SK-N-SH (cell line): ENCODE measurements around the gene VPS36. TPM values are rescaled to one million over a fixed set of nuclear protein-coding genes. Genes with fewer than 3 reads are reported as not detected.

ENCODE experiments used
- CTCF ChIA-PET: fragments of 300-600, 350-600 bp; formaldehyde crosslinking; extraction: SDS; loops from one replicate; lab custom pipeline; 2021; lab: Yijun Ruan, JAX
- POLR2A ChIA-PET: fragments of 350-600 bp; sonication (Branson Sonifier 250); formaldehyde crosslinking; extraction: SDS; loops from one replicate; lab custom pipeline; 2020; ENCODE audit warnings: antibody characterized with exemption, inconsistent platforms; lab: Yijun Ruan, JAX
- DNase-seq: peaks from one replicate; pipeline ENCODE4 v3.0.0; 2012
- H2AFZ ChIP-seq: fragments of 200-600 bp; sonication (generic); 2 replicates; pipeline ENCODE4 v1.8.1; 2016; ENCODE audit warnings: antibody characterized with exemption, mild to moderate bottlenecking, low read depth
- H3F3A ChIP-seq: fragments of 200-600 bp; sonication (generic); replicated peaks from 2 replicates; pipeline ENCODE3; 2016; ENCODE audit warnings: antibody characterized with exemption, mild to moderate bottlenecking; ENCODE audit not compliant: insufficient read depth
- H3K27ac ChIP-seq, 2 experiments: fragments of 200-500 bp in 1 of 2; fragments of 200-600 bp in 1 of 2; sonication (Bioruptor generic) in 1 of 2; sonication (generic), shearing (Covaris generic) in 1 of 2; 2 replicates each; pipeline versions ENCODE4 v1.5.1 to v1.6.1; 2014 to 2016; ENCODE audit warnings: low read depth in 2 of 2, inconsistent platforms in 1 of 2, low read length in 1 of 2, mild to moderate bottlenecking in 1 of 2, mixed read lengths in 1 of 2
- H3K27me3 ChIP-seq: fragments of 200-600 bp; sonication (generic), shearing (Covaris generic); 2 replicates; pipeline ENCODE4 v1.6.1; 2016; ENCODE audit warnings: mixed run types; ENCODE audit not compliant: insufficient read depth
- H3K36me3 ChIP-seq, 2 experiments: fragments of 200-500 bp in 1 of 2; fragments of 200-600 bp in 1 of 2; sonication (Bioruptor generic) in 1 of 2; sonication (generic) in 1 of 2; replicated peaks in 1 of 2; 2 replicates each; pipeline versions ENCODE3 to v1.5.1; 2014 to 2016; ENCODE audit warnings: low read length in 1 of 2, mild to moderate bottlenecking in 1 of 2; ENCODE audit not compliant: insufficient read depth in 2 of 2, control insufficient read depth in 1 of 2
- H3K4me1 ChIP-seq, 2 experiments: fragments of 200-500 bp in 1 of 2; fragments of 200-600 bp in 1 of 2; sonication (Bioruptor generic) in 1 of 2; sonication (generic), shearing (Covaris generic) in 1 of 2; 2 replicates each; pipeline versions ENCODE4 v1.5.1 to v1.6.1; 2014 to 2016; ENCODE audit warnings: low read depth in 1 of 2, low read length in 1 of 2, mixed run types in 1 of 2; ENCODE audit not compliant: insufficient read depth in 2 of 2, control insufficient read depth in 1 of 2
- H3K4me2 ChIP-seq: fragments of 200-600 bp; sonication (generic), shearing (Covaris generic); 2 replicates; pipeline ENCODE4 v1.6.1; 2017; ENCODE audit warnings: mixed run types
- H3K4me3 ChIP-seq, 2 experiments: fragments of 200-500 bp in 1 of 2; fragments of 200-600 bp in 1 of 2; sonication (Bioruptor generic) in 1 of 2; sonication (generic), shearing (Covaris generic) in 1 of 2; 2 replicates each; pipeline versions ENCODE4 v1.5.1 to v1.8.1; 2014 to 2016; ENCODE audit warnings: low read depth in 2 of 2, inconsistent platforms in 1 of 2, low read length in 1 of 2, mild to moderate bottlenecking in 1 of 2, mixed read lengths in 1 of 2, moderate library complexity in 1 of 2
- H3K79me2 ChIP-seq: fragments of 200-600 bp; sonication (generic); 2 replicates; pipeline ENCODE4 v1.8.1; 2017; ENCODE audit warnings: mild to moderate bottlenecking; ENCODE audit not compliant: insufficient read depth
- H3K9ac ChIP-seq: fragments of 200-600 bp; sonication (generic); 2 replicates; pipeline ENCODE4 v1.6.1; 2017; ENCODE audit warnings: mixed run types
- H3K9me2 ChIP-seq: fragments of 200-600 bp; sonication (generic); 2 replicates; pipeline ENCODE4 v1.6.1; 2017; ENCODE audit warnings: mixed run types
- H3K9me3 ChIP-seq: fragments of 200-600 bp; sonication (generic); 2 replicates; pipeline ENCODE4 v1.6.1; 2017; ENCODE audit warnings: mixed run types, mild to moderate bottlenecking, moderate library complexity
- H4K20me1 ChIP-seq: fragments of 200-600 bp; sonication (generic); 2 replicates; pipeline ENCODE4 v1.6.1; 2017; ENCODE audit warnings: mild to moderate bottlenecking, mixed run types; ENCODE audit not compliant: insufficient read depth
- CTCF ChIP-seq: fragments of 200-600 bp; sonication (generic); IDR thresholded peaks from 2 replicates; pipeline ENCODE4 v1.6.1; 2017; ENCODE audit warnings: antibody characterized with exemption, mild to moderate bottlenecking, moderate library complexity
- EZH2phosphoT487 ChIP-seq: fragments of 200-600 bp; sonication (generic); IDR thresholded peaks from 2 replicates; pipeline ENCODE4 v1.6.1; 2017; ENCODE audit warnings: low read depth, mixed run types, mild to moderate bottlenecking, antibody characterized with exemption, moderate library complexity, borderline replicate concordance
- MEF2A ChIP-seq: IDR thresholded peaks from 2 replicates; pipeline ENCODE4 v1.4.0; 2012; ENCODE audit warnings: low read depth, borderline replicate concordance
- REST ChIP-seq: IDR thresholded peaks from 2 replicates; pipeline ENCODE4 v1.6.1; 2012; ENCODE audit warnings: mild to moderate bottlenecking, low read depth, low read length, moderate library complexity
- RFX5 ChIP-seq: IDR thresholded peaks from 2 replicates; pipeline ENCODE4 v1.6.1; 2012; ENCODE audit warnings: mild to moderate bottlenecking, improper control_type of control experiment, low read length
- RXRA ChIP-seq: IDR thresholded peaks from 2 replicates; pipeline ENCODE4 v1.4.0; 2012; ENCODE audit warnings: low read depth, mild to moderate bottlenecking, borderline replicate concordance
- TAF1 ChIP-seq: IDR thresholded peaks from 2 replicates; pipeline ENCODE4 v1.6.1; 2012; ENCODE audit warnings: low read depth, mild to moderate bottlenecking, low read length, moderate library complexity, borderline replicate concordance
- WGBS: methylation state at CpG from one replicate; pipeline ENCODE4 v1.1.6; 2017; ENCODE audit warnings: low lambda C conversion rate; 5-methylcytosine and 5-hydroxymethylcytosine counted together
- polyA plus RNA-seq, 3 experiments: library from polyadenylated mRNA; depleted of rRNA; stranded (reverse); fragments of >200 nt; gene quantifications; 2 replicates each; pipeline ENCODE4 v1.2.3, GENCODE V29; 2012

The VPS36 gene
- polyA plus RNA-seq, 1 of the 3 experiments (the other 2 are of a cell fraction), result 9.9 TPM

DNA sequence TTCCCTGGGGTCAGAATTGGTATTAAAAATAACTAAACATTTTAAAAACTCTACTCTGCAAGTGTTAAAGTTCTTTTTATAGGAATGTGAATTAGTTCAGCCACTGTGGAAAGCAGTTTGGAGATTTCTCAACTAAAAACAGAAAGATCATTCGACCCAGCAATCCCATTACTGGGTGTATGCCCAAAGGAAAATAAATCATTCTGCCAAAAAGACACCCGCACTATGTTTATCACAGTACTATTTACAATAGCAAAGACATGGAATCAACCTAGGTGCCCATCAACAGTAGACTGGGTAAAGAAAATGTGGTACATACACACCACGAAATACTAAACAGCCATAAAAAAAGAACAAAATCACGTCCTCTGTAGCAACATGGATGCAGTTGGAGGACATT is 43.8 kb downstream of the VPS36 start:
- no peak for DNase-seq
- TF ChIP-seq CTCF, result no peak
- TF ChIP-seq TAF1, result no peak
- TF ChIP-seq REST, result no peak
- TF ChIP-seq MEF2A, result no peak
- no peak for TF ChIP-seq RXRA
- TF ChIP-seq EZH2phosphoT487, result no peak
- TF ChIP-seq, all 33 proteins: peak for 0
- H3K4me2 ChIP-seq, result peak overlapping the region; percentile 82
- H3K79me2 ChIP-seq, result no peaks in the 10 kb centered on the region
- H3K9me2 ChIP-seq, result no peaks in the 10 kb centered on the region
- H3K36me3 ChIP-seq, result peaks cover 3 to 11% of the 10 kb centered on the region in 2 experiments
- WGBS, result 91% methylated on average over 4 of the region's 4 CpGs
- no peaks in the 10 kb centered on the region for H4K20me1 ChIP-seq
- peaks cover 3 to 5% of the 10 kb centered on the region in 2 experiments; a peak in 1 of 4 replicates for H3K4me1 ChIP-seq
- H3F3A ChIP-seq, result no peaks in the 10 kb centered on the region
- POLR2A ChIA-PET, result no interaction called here
- no peaks in the 10 kb centered on the region for H3K9me3 ChIP-seq
- CTCF ChIA-PET, result interaction anchor here (1.2 to 3.1 kb wide), 3 partner anchors 22 to 44 kb away, joined by 4 to 18 read pairs (median 16); partner anchors contain the start of gene VPS36
- no peak overlapping the region for H3K27ac ChIP-seq
- peak overlapping the region; percentile 72; the same call in 1 of the 2 replicates for H2AFZ ChIP-seq
- no peaks in the 10 kb centered on the region for H3K27me3 ChIP-seq
- peak overlapping the region; percentile 76 to 85 for H3K4me3 ChIP-seq
- H3K9ac ChIP-seq, result peak overlapping the region; percentile 66; the same call in 1 of the 2 replicates

DNA sequence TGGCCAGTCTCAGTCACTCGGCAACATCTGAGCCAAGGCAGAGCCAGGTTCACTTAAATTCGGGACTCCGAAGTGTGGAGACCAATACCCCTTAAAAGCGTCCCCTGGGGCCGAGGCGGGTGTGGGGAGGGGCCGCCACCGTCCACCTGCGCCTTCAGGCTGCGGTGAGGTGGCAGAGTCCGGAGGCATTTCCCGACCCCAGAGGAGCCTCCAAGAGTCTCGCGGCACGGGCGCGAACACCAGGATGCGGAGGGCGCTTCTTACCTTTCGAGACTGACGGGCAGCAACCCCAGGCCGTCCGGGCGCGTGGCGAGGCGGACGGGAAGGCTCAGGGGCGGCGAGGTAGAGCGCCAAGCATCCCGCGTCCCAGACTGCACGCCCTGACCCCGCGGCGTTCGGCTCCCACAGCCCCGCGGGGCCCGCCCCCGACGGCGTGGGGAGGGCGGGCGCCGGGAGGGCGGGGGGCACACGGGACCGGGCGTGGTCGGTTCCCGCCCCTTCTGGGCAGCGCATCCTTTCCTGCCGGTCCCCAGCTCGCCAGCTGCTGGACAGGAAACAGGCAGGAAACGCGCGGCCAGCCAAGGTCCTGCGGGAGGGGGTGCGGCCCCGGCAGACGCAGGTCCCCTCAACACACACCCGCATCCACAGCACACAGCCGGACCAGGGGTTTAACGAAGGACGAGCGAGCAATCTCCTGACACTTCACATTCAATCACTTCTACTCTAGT is 44.5 kb downstream of the VPS36 start, which contains the start of gene THSD1:
Gene THSD1 (minus strand): TSS at position 406 of the 728 bp plus-strand sequence. CDS start 3,572 bp downstream, outside the sequence.
- 9% methylated on average over 21 of the region's 68 CpGs for WGBS
- H3K27ac ChIP-seq, result no peak within 1 kb of the TSS
- H3K4me3 ChIP-seq, result peak within 1 kb of the TSS; percentile 76 to 85
- no peaks in the 10 kb centered on the region for H3K79me2 ChIP-seq
- peak within 1 kb of the TSS; percentile 72 for H2AFZ ChIP-seq
- ChIA-PET POLR2A (no interaction called here), CTCF (interaction anchor here (1.0 to 1.7 kb wide), 3 partner anchors 30 to 45 kb away, joined by 3 to 16 read pairs (median 3); partner anchors contain the start of gene VPS36)
- peak within 1 kb of the TSS; percentile 82 for H3K4me2 ChIP-seq
- peaks cover 0 to 5% of the 10 kb centered on the region in 2 experiments; a peak in 1 of 4 replicates for H3K4me1 ChIP-seq
- no peaks in the 10 kb centered on the region for H3F3A ChIP-seq
- no peaks in the 10 kb centered on the region for H3K27me3 ChIP-seq
- H3K9me3 ChIP-seq, result no peaks in the 10 kb centered on the region
- H3K9me2 ChIP-seq, result no peaks in the 10 kb centered on the region
- H3K9ac ChIP-seq, result peak within 1 kb of the TSS; percentile 66
- peak; percentile 87 for DNase-seq
- TF ChIP-seq RFX5, result no peak
- peak; percentile 35; the same call in 1 of the 2 replicates for TF ChIP-seq TAF1
- TF ChIP-seq, all 33 proteins: peak for 1
- Histone ChIP-seq H4K20me1 (no peaks in the 10 kb centered on the region), H3K36me3 (peaks cover 0 to 8% of the 10 kb centered on the region in 2 experiments)
